Neural progenitor cell (in vitro differentiated cells): Measurements from ENCODE around the gene CRCP.

Experiments used
- EZH2 ChIP-seq: fragments of 200-600 bp; sonication (generic); IDR thresholded peaks from 2 replicates; pipeline ENCODE4 v1.6.1; 2017; ENCODE audit warnings: antibody characterized with exemption, mild to moderate bottlenecking, moderate library complexity
- EZH2phosphoT487 ChIP-seq: fragments of 200-600 bp; sonication (generic); IDR thresholded peaks from 2 replicates; pipeline ENCODE4 v1.6.1; 2017; ENCODE audit warnings: antibody characterized with exemption
- TF ChIP-seq, protein P1 (sequence below): fragments of 200-600 bp; sonication (generic); IDR thresholded peaks from 2 replicates; pipeline ENCODE4 v1.5.1; 2017; ENCODE audit warnings: antibody characterized with exemption, mild to moderate bottlenecking

DNA sequence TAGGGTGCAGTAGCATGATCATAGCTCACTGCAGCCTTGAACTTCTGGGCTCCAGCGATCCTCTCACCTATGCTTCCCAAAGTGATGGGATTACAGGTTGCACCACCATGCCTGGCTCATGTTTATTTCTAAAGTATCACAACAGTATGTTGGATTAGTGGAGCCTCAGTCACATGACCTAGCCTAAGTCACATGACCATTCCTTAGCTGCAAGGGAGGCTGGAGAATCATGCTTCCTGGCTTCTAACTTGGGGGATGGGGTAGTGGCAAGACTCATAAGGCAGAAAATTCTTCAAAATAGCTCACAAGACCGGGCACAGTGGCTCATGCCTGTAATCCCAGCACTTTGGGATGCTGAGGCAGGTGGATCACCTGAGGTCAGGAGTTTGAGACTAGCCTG, 63.6 kb downstream of the CRCP start:
- TF ChIP-seq, protein P1, sequence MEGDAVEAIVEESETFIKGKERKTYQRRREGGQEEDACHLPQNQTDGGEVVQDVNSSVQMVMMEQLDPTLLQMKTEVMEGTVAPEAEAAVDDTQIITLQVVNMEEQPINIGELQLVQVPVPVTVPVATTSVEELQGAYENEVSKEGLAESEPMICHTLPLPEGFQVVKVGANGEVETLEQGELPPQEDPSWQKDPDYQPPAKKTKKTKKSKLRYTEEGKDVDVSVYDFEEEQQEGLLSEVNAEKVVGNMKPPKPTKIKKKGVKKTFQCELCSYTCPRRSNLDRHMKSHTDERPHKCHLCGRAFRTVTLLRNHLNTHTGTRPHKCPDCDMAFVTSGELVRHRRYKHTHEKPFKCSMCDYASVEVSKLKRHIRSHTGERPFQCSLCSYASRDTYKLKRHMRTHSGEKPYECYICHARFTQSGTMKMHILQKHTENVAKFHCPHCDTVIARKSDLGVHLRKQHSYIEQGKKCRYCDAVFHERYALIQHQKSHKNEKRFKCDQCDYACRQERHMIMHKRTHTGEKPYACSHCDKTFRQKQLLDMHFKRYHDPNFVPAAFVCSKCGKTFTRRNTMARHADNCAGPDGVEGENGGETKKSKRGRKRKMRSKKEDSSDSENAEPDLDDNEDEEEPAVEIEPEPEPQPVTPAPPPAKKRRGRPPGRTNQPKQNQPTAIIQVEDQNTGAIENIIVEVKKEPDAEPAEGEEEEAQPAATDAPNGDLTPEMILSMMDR: no peak
- TF ChIP-seq EZH2: no peak
- TF ChIP-seq EZH2phosphoT487: no peak
